HG03196 (cell line): Measurements from ENCODE around the gene FNBP1.

Experiments
- ATAC-seq: cut with Tn5 transposase; IDR thresholded peaks from one replicate; pipeline ENCODE4 v1.9.1; 2021; ENCODE audit not compliant: unreplicated experiment

FNBP1 gene

GRCh38 chr9:129929496-129930125 is 113.4 kb downstream of the FNBP1 start:
- no peak for ATAC-seq

- ATAC-seq: no peak
Observed at GRCh38 chr9:129923589-129923988, 119.4 kb downstream of the FNBP1 start.

- ATAC-seq: no peak
Observed at GRCh38 chr9:129921905-129922304, 121.1 kb downstream of the FNBP1 start.

- ATAC-seq: no peak
Observed at GRCh38 chr9:129919841-129920240, 123.1 kb downstream of the FNBP1 start.

GRCh38 chr9:129919277-129919676 is 123.7 kb downstream of the FNBP1 start:
- no peak for ATAC-seq

GRCh38 chr9:129918296-129918950 is 124.6 kb downstream of the FNBP1 start:
- no peak for ATAC-seq

GRCh38 chr9:129916707-129917106 is 126.3 kb downstream of the FNBP1 start:
- ATAC-seq: no peak

GRCh38 chr9:129914051-129914450 is 128.9 kb downstream of the FNBP1 start:
- ATAC-seq: no peak

GRCh38 chr9:129910628-129911567 is 132.1 kb downstream of the FNBP1 start:
- ATAC-seq: no peak

- ATAC-seq: no peak
Observed at GRCh38 chr9:129909851-129910250, 133.1 kb downstream of the FNBP1 start.

- no peak for ATAC-seq
Observed at GRCh38 chr9:129908906-129909305, 134.1 kb downstream of the FNBP1 start.

GRCh38 chr9:129907201-129907600 is 135.8 kb downstream of the FNBP1 start:
- ATAC-seq: no peak

GRCh38 chr9:129906298-129906697 is 136.7 kb downstream of the FNBP1 start:
- no peak for ATAC-seq

GRCh38 chr9:129904734-129905133 is 138.3 kb downstream of the FNBP1 start:
- no peak for ATAC-seq

- no peak for ATAC-seq
Observed at GRCh38 chr9:129902740-129903134, 140.3 kb downstream of the FNBP1 start.

- no peak for ATAC-seq
Observed at GRCh38 chr9:129901993-129902739, 140.8 kb downstream of the FNBP1 start.

- peak; percentile 83 for ATAC-seq
Observed at GRCh38 chr9:129900263-129901027, 142.5 kb downstream of the FNBP1 start.

GRCh38 chr9:129899620-129900019 is 143.4 kb downstream of the FNBP1 start:
- no peak for ATAC-seq

GRCh38 chr9:129898185-129898584 is 144.8 kb downstream of the FNBP1 start:
- ATAC-seq: no peak

- no peak for ATAC-seq
Observed at GRCh38 chr9:129897263-129897662, 145.7 kb downstream of the FNBP1 start.
